ENCODE results near the gene RABL2A.
"Not testable (repeated sequence)": the region's sequence is repeated elsewhere in the genome, so short reads cannot be mapped to it uniquely, and the experiment has no call there.

DNA sequence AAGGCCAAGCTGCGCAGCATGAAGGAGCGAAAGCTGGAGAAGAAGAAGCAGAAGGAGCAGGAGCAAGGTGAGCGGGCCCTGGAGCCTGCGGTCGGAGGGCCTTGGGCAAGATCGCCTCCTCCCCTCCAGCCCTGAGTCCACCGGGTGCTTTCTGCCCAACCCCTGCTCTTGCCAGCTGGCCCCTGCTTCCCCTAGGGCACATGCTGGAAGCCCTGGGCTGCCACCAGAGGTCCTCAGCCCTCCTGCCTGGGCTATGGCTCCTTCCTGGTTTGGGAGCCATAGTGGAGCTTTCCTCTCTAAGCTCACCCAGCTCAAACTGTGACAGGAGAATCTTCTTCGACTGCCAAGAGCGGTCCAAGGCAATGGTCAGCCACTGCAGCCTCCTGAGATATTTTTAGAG, 29.5 kb upstream of the RABL2A start:
- TF ChIP-seq, protein P1, sequence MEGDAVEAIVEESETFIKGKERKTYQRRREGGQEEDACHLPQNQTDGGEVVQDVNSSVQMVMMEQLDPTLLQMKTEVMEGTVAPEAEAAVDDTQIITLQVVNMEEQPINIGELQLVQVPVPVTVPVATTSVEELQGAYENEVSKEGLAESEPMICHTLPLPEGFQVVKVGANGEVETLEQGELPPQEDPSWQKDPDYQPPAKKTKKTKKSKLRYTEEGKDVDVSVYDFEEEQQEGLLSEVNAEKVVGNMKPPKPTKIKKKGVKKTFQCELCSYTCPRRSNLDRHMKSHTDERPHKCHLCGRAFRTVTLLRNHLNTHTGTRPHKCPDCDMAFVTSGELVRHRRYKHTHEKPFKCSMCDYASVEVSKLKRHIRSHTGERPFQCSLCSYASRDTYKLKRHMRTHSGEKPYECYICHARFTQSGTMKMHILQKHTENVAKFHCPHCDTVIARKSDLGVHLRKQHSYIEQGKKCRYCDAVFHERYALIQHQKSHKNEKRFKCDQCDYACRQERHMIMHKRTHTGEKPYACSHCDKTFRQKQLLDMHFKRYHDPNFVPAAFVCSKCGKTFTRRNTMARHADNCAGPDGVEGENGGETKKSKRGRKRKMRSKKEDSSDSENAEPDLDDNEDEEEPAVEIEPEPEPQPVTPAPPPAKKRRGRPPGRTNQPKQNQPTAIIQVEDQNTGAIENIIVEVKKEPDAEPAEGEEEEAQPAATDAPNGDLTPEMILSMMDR (IDR thresholded peaks at IDR 0.05), result not testable (repeated sequence)
- not testable (repeated sequence) for TF ChIP-seq POLR2A (IDR thresholded peaks at IDR 0.05)

All from vagina (tissue), 2 donors.